K562 (cell line): ENCODE results near the gene YES1. TPM values are rescaled to one million over a fixed set of nuclear protein-coding genes. Genes with fewer than 3 reads are reported as not detected.

Experiments
- CBX3 ChIP-seq, 2 experiments: IDR thresholded peaks; 1 replicate in 1 of 2; 2 replicates in 1 of 2; pipeline ENCODE4 v1.6.1; 2012; ENCODE audit warnings: inconsistent platforms in 2 of 2, low read length in 2 of 2, borderline replicate concordance in 1 of 2, control low read depth in 1 of 2
- CCNT2 ChIP-seq: IDR thresholded peaks from 2 replicates; pipeline ENCODE4 v1.6.1; 2011; ENCODE audit warnings: borderline replicate concordance, low read depth, mild to moderate bottlenecking, moderate library complexity, mixed read lengths, low read length; ENCODE audit not compliant: insufficient read length; ENCODE audit errors: extremely low read depth
- CHCHD3 ChIP-seq: fragments of 250-450 bp; sonication (Bioruptor Pico); IDR thresholded peaks from 2 replicates; pipeline ENCODE4 v2.1.2; 2022; ENCODE audit warnings: mild to moderate bottlenecking
- CXXC5 ChIP-seq: fragments of 250-450 bp; sonication (Bioruptor Pico); IDR thresholded peaks from 2 replicates; pipeline ENCODE4 v1.8.0; 2022; ENCODE audit warnings: inconsistent platforms, mild to moderate bottlenecking, moderate library complexity
- ELF4 ChIP-seq: fragments of 450-650 bp; formaldehyde crosslinking; IDR thresholded peaks from 2 replicates; pipeline ENCODE4 v1.4.0; 2022; ENCODE audit warnings: missing genetic modification characterization
- EWSR1 ChIP-seq: fragments of 450-650 bp; IDR thresholded peaks from 2 replicates; pipeline ENCODE4 v1.6.1; 2018; ENCODE audit warnings: borderline replicate concordance, mild to moderate bottlenecking, low read depth, moderate library complexity; ENCODE audit not compliant: partially characterized antibody
- FUS ChIP-seq: fragments of 200-400 bp; formaldehyde crosslinking; optimal IDR thresholded peaks from 2 replicates; pipeline ENCODE3; 2017; ENCODE audit warnings: low read depth, low read length
- ID3 ChIP-seq, 2 experiments: fragments of 250-450 bp in 1 of 2; fragments of 450-650 bp in 1 of 2; sonication (Bioruptor Pico) in 1 of 2; IDR thresholded peaks; 2 replicates each; pipeline versions ENCODE4 v1.6.1 to v1.8.0; 2016 to 2021; ENCODE audit warnings: mild to moderate bottlenecking in 2 of 2, moderate library complexity in 2 of 2, missing compliant biosample characterization in 1 of 2, missing genetic modification characterization in 1 of 2
- MIER1 ChIP-seq: fragments of 450-650 bp; IDR thresholded peaks from 2 replicates; pipeline ENCODE4 v1.6.1; 2016; ENCODE audit warnings: antibody characterized with exemption, mild to moderate bottlenecking, low read depth
- MTA3 ChIP-seq: fragments of 450-650 bp; formaldehyde crosslinking; IDR thresholded peaks from 2 replicates; pipeline ENCODE4 v1.6.1; 2017; ENCODE audit warnings: mild to moderate bottlenecking, borderline replicate concordance
- NEUROD1 ChIP-seq: fragments of 150-350 bp; IDR thresholded peaks from 2 replicates; pipeline ENCODE4 v1.6.1; 2014; ENCODE audit warnings: borderline replicate concordance, low read length, low read depth; ENCODE audit not compliant: partially characterized antibody
- PBX2 ChIP-seq, 2 experiments: IDR thresholded peaks in 1 of 2; conservative IDR thresholded peaks in 1 of 2; 2 replicates each; pipeline ENCODE4 v1.6.1; 2016; ENCODE audit warnings: low read depth in 2 of 2, mild to moderate bottlenecking in 1 of 2, missing compliant biosample characterization in 1 of 2, missing genetic modification characterization in 1 of 2, moderate library complexity in 1 of 2
- PKNOX1 ChIP-seq: fragments of 450-650 bp; IDR thresholded peaks from 2 replicates; pipeline ENCODE4 v1.6.1; 2016
- POU5F1 ChIP-seq: fragments of 150-350 bp; IDR thresholded peaks from 2 replicates; pipeline ENCODE4 v1.6.1; 2014; ENCODE audit warnings: borderline replicate concordance, low read length, low read depth, mild to moderate bottlenecking; ENCODE audit not compliant: partially characterized antibody
- PRMT5 ChIP-seq: sonication (generic); formaldehyde crosslinking; IDR thresholded peaks from 2 replicates; pipeline ENCODE4 v1.5.0; 2020; ENCODE audit warnings: missing genetic modification reagents
- RBM39 ChIP-seq: fragments of 200-400 bp; formaldehyde crosslinking; optimal IDR thresholded peaks from 2 replicates; pipeline ENCODE3; 2018; ENCODE audit warnings: low read depth, low read length
- RCOR1 ChIP-seq, 2 experiments: IDR thresholded peaks; 2 replicates each; pipeline ENCODE4 v1.6.1; 2012; ENCODE audit warnings: low read depth in 2 of 2, low read length in 2 of 2, borderline replicate concordance in 1 of 2, improper control_type of control experiment in 1 of 2
- TRIM24 ChIP-seq, 2 experiments: fragments of 450-650 bp; IDR thresholded peaks; 2 replicates each; pipeline ENCODE4 v1.6.1; 2016
- XRCC3 ChIP-seq: fragments of 450-650 bp; IDR thresholded peaks from 2 replicates; pipeline ENCODE4 v1.6.1; 2017; ENCODE audit warnings: mild to moderate bottlenecking, moderate library complexity
- ZNF384 ChIP-seq: IDR thresholded peaks from 2 replicates; pipeline ENCODE4 v1.6.1; 2012; ENCODE audit warnings: low read depth, low read length, improper control_type of control experiment
- ZNF511 ChIP-seq: sonication (generic); formaldehyde crosslinking; IDR thresholded peaks from 2 replicates; pipeline ENCODE4 v1.8.0; 2022; ENCODE audit warnings: mild to moderate bottlenecking, missing genetic modification reagents
- polyA plus RNA-seq, 8 experiments: library from polyadenylated mRNA; depleted of rRNA in 4 of 8; stranded (reverse) in 5 of 8; unstranded in 3 of 8; fragments of >200 nt; fragmentation: Nextera tagmentation in 2 of 8; fragmentation: Illumina TruSeq in 1 of 8; extraction: Ambion mirVana in 2 of 8; extraction: Trizol in 1 of 8; gene quantifications; 2 replicates each; pipeline versions ENCODE4 v1.2.1 to v1.2.3, GENCODE V29; 2011 to 2014; ENCODE audit warnings: inconsistent platforms in 1 of 8, missing spikeins in 1 of 8
- total RNA-seq, 7 experiments: library from RNA; depleted of rRNA in 6 of 7; stranded (reverse); fragments of >200 nt in 6 of 7; fragmentation: Illumina TruSeq in 2 of 7; extraction: Trizol in 2 of 7; gene quantifications; 2 replicates each; pipeline versions ENCODE4 v1.2.1 to v1.2.3, GENCODE V29; 2011 to 2021; ENCODE audit warnings: low replicate concordance in 1 of 7

Gene YES1
- total and polyA plus RNA-seq, 9 of the 15 experiments (the other 6 are each of a cell fraction or from before 2014, with no cell fraction given), result 37.2 to 115 (median 77.7) TPM

GRCh38 chr18:839224-840022 is 27.4 kb upstream of the YES1 start (continued):
- TF ChIP-seq EWSR1 (no peak), POU5F1 (peak; percentile 28), CHCHD3 (CRISPR knock-in tag) (no peak), PBX2 (CRISPR knock-in tag; IDR thresholded peaks at IDR 0.05; ENCODE audit: low read depth) (no peak), PBX2 (tag; conservative IDR thresholded peaks at IDR 0.05; ENCODE audit: low read depth) (0 out of 2 replicates have a peak, but pooled peaks have one; percentile 6), PRMT5 (CRISPR knock-in tag) (no peak), ZNF511 (CRISPR knock-in tag) (0 out of 2 replicates have a peak, but pooled peaks have one; percentile 38), CBX3 (IDR thresholded peaks at IDR 0.05; ENCODE audit: borderline replicate concordance in 1 of 2, low read length in 2 of 2) (peak in 1 of 2 experiments; percentile 54; a peak in 1 of 3 replicates), CCNT2 (no peak), XRCC3 (no peak), RCOR1 (IDR thresholded peaks at IDR 0.05; ENCODE audit: borderline replicate concordance in 1 of 2, low read depth in 2 of 2, low read length in 2 of 2) (peak in 1 of 2 experiments; percentile 65; a peak in 1 of 4 replicates), RBM39 (no peak), MIER1 (no peak), NEUROD1 (peak; percentile 28), TRIM24 (IDR thresholded peaks at IDR 0.05) (no peak), CXXC5 (peak; percentile 52; the same call in 1 of the 2 replicates), MTA3 (0 out of 2 replicates have a peak, but pooled peaks have one; percentile 44), PKNOX1 (peak; percentile 45; the same call in 1 of the 2 replicates), ZNF384 (0 out of 2 replicates have a peak, but pooled peaks have one; percentile 17), ID3 (CRISPR knock-in tag; IDR thresholded peaks at IDR 0.05) (no peak), ID3 (tag; IDR thresholded peaks at IDR 0.05) (peak; percentile 79; the same call in 1 of the 2 replicates), FUS (no peak), ELF4 (CRISPR knock-in tag) (no peak)
